H1 (cell line): Measurements from ENCODE around the gene IL22RA2.

Experiments used
- TEAD4 ChIP-seq: IDR thresholded peaks from 2 replicates; pipeline ENCODE4 v1.6.1; 2012; ENCODE audit warnings: low read depth, low read length, inconsistent platforms, mixed read lengths
- TF ChIP-seq, protein P1 (sequence below), 3 experiments: IDR thresholded peaks; 1 replicate in 2 of 3; 2 replicates in 1 of 3; pipeline versions ENCODE4 v1.5.1 to v1.6.1; 2011; ENCODE audit warnings: low read length in 3 of 3, mild to moderate bottlenecking in 3 of 3, inconsistent platforms in 2 of 3, low read depth in 1 of 3, moderate library complexity in 1 of 3; ENCODE audit not compliant: insufficient read depth in 1 of 3; ENCODE audit errors: control extremely low read depth in 1 of 3

GRCh38 chr6:137214931-137215330 is 41.5 kb upstream of the IL22RA2 start:
- no peak for TF ChIP-seq TEAD4
- TF ChIP-seq, protein P1, sequence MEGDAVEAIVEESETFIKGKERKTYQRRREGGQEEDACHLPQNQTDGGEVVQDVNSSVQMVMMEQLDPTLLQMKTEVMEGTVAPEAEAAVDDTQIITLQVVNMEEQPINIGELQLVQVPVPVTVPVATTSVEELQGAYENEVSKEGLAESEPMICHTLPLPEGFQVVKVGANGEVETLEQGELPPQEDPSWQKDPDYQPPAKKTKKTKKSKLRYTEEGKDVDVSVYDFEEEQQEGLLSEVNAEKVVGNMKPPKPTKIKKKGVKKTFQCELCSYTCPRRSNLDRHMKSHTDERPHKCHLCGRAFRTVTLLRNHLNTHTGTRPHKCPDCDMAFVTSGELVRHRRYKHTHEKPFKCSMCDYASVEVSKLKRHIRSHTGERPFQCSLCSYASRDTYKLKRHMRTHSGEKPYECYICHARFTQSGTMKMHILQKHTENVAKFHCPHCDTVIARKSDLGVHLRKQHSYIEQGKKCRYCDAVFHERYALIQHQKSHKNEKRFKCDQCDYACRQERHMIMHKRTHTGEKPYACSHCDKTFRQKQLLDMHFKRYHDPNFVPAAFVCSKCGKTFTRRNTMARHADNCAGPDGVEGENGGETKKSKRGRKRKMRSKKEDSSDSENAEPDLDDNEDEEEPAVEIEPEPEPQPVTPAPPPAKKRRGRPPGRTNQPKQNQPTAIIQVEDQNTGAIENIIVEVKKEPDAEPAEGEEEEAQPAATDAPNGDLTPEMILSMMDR (IDR thresholded peaks at IDR 0.05; ENCODE audit: control extremely low read depth in 1 of 3, insufficient read depth in 1 of 3, low read depth in 1 of 3, low read length in 3 of 3), result no peak
